ENCODE measurements around the gene PRDX4. TPM values are rescaled to one million over a fixed set of nuclear protein-coding genes. Genes with fewer than 3 reads are reported as not detected.

The PRDX4 gene
- total RNA-seq, 1 experiment from 2014 or later, result 142 TPM

DNA sequence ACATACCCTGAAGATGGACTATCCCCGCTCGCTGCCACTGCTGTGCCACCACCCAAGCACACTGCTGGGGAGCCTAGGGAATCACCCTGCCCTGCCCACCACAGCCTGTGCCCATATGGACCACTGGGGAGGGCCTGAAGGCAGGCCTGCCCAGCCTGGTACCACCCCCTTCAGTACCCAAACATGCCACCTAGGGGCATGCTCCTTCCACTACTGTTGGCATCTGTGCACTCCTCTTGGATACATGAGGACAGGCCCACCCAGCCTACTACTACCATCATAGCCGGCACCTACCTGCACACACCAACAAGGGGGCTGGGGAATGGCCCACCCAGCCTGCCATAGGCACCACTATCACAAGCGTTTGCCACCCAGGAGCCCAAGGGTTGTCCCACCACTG, 30.1 kb upstream of the PRDX4 start:
- CTCF ChIA-PET, result no interaction called here
- ATAC-seq, result peak; percentile 44
- POLR2A ChIA-PET, result no interaction called here

More for the DNA sequence above, 30.1 kb upstream of the PRDX4 start:
- no peak overlapping the region for H3K27ac Mint-ChIP-seq
- no peaks in the 10 kb centered on the region for H3K4me1 Mint-ChIP-seq
- DNase-seq (ENCODE audit: low spot score), result no peak
- no peaks in the 10 kb centered on the region; the same call in 1 of the 2 replicates for H3K27me3 Mint-ChIP-seq (ENCODE audit: low read depth)
- no peak for TF ChIP-seq SOX15 (CRISPR knock-in tag; IDR thresholded peaks at IDR 0.05)
- no peak for TF ChIP-seq NFYB (CRISPR knock-in tag; conservative IDR thresholded peaks at IDR 0.05; ENCODE audit: low read depth)
- TF ChIP-seq, protein P1, sequence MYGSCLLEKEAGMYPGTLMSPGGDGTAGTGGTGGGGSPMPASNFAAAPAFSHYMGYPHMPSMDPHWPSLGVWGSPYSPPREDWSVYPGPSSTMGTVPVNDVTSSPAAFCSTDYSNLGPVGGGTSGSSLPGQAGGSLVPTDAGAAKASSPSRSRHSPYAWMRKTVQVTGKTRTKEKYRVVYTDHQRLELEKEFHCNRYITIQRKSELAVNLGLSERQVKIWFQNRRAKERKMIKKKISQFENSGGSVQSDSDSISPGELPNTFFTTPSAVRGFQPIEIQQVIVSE (CRISPR knock-in tag; IDR thresholded peaks at IDR 0.05; ENCODE audit: borderline replicate concordance), result no peak
- TF ChIP-seq PREB (CRISPR knock-in tag; IDR thresholded peaks at IDR 0.05; ENCODE audit: borderline replicate concordance), result no peak
- no peak for TF ChIP-seq JUN (CRISPR knock-in tag; IDR thresholded peaks at IDR 0.05)
- no peak for TF ChIP-seq NR2C2 (CRISPR knock-in tag; IDR thresholded peaks at IDR 0.05)
- TF ChIP-seq, protein P2, sequence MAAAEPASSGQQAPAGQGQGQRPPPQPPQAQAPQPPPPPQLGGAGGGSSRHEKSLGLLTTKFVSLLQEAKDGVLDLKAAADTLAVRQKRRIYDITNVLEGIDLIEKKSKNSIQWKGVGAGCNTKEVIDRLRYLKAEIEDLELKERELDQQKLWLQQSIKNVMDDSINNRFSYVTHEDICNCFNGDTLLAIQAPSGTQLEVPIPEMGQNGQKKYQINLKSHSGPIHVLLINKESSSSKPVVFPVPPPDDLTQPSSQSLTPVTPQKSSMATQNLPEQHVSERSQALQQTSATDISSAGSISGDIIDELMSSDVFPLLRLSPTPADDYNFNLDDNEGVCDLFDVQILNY (CRISPR knock-in tag; IDR thresholded peaks at IDR 0.05), result no peak
- TF ChIP-seq, protein P3, sequence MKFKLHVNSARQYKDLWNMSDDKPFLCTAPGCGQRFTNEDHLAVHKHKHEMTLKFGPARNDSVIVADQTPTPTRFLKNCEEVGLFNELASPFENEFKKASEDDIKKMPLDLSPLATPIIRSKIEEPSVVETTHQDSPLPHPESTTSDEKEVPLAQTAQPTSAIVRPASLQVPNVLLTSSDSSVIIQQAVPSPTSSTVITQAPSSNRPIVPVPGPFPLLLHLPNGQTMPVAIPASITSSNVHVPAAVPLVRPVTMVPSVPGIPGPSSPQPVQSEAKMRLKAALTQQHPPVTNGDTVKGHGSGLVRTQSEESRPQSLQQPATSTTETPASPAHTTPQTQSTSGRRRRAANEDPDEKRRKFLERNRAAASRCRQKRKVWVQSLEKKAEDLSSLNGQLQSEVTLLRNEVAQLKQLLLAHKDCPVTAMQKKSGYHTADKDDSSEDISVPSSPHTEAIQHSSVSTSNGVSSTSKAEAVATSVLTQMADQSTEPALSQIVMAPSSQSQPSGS (CRISPR knock-in tag; IDR thresholded peaks at IDR 0.05; ENCODE audit: borderline replicate concordance, low read depth), result no peak
- no peak for TF ChIP-seq ZNF671 (CRISPR knock-in tag; IDR thresholded peaks at IDR 0.05)
- no peak for TF ChIP-seq RORB (CRISPR knock-in tag; IDR thresholded peaks at IDR 0.05)
- TF ChIP-seq TEAD4 (CRISPR knock-in tag; IDR thresholded peaks at IDR 0.05), result no peak
- TF ChIP-seq, protein P4, sequence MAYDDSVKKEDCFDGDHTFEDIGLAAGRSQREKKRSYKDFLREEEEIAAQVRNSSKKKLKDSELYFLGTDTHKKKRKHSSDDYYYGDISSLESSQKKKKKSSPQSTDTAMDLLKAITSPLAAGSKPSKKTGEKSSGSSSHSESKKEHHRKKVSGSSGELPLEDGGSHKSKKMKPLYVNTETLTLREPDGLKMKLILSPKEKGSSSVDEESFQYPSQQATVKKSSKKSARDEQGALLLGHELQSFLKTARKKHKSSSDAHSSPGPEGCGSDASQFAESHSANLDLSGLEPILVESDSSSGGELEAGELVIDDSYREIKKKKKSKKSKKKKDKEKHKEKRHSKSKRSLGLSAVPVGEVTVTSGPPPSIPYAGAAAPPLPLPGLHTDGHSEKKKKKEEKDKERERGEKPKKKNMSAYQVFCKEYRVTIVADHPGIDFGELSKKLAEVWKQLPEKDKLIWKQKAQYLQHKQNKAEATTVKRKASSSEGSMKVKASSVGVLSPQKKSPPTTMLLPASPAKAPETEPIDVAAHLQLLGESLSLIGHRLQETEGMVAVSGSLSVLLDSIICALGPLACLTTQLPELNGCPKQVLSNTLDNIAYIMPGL (CRISPR knock-in tag; IDR thresholded peaks at IDR 0.05), result no peak
- no peak for TF ChIP-seq MAX (CRISPR knock-in tag; IDR thresholded peaks at IDR 0.05)
- no peak for TF ChIP-seq ZNF232 (CRISPR knock-in tag; IDR thresholded peaks at IDR 0.05)
- TF ChIP-seq, protein P5, sequence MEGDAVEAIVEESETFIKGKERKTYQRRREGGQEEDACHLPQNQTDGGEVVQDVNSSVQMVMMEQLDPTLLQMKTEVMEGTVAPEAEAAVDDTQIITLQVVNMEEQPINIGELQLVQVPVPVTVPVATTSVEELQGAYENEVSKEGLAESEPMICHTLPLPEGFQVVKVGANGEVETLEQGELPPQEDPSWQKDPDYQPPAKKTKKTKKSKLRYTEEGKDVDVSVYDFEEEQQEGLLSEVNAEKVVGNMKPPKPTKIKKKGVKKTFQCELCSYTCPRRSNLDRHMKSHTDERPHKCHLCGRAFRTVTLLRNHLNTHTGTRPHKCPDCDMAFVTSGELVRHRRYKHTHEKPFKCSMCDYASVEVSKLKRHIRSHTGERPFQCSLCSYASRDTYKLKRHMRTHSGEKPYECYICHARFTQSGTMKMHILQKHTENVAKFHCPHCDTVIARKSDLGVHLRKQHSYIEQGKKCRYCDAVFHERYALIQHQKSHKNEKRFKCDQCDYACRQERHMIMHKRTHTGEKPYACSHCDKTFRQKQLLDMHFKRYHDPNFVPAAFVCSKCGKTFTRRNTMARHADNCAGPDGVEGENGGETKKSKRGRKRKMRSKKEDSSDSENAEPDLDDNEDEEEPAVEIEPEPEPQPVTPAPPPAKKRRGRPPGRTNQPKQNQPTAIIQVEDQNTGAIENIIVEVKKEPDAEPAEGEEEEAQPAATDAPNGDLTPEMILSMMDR (IDR thresholded peaks at IDR 0.05), result no peak
- no peak for TF ChIP-seq NR3C1 (CRISPR knock-in tag; conservative IDR thresholded peaks at IDR 0.05; ENCODE audit: low read depth)
- no peak for TF ChIP-seq GABPB1 (CRISPR knock-in tag; IDR thresholded peaks at IDR 0.05)
- TF ChIP-seq CREB1 (CRISPR knock-in tag; IDR thresholded peaks at IDR 0.05), result no peak
- TF ChIP-seq ZNF138 (CRISPR knock-in tag; conservative IDR thresholded peaks at IDR 0.05), result no peak
- TF ChIP-seq ARID4B (CRISPR knock-in tag; IDR thresholded peaks at IDR 0.05; ENCODE audit: borderline replicate concordance), result no peak
- H3K4me3 Mint-ChIP-seq, result no peak overlapping the region
- H3K9me3 Mint-ChIP-seq, result peaks cover 19% of the 10 kb centered on the region
- H3K36me3 Mint-ChIP-seq, result peaks cover 18% of the 10 kb centered on the region

Data from WTC11 (cell line).